Panc1 (cell line): Measurements from ENCODE around the gene TMCC1. TPM values are rescaled to one million over a fixed set of nuclear protein-coding genes. Genes with fewer than 3 reads are reported as not detected.

Experiments
- ATAC-seq: fragments of 200-7000 bp; cut with Tn5 transposase; 2 replicates; pipeline ENCODE4 v1.9.1; 2020; ENCODE audit warnings: mild to moderate bottlenecking, moderate library complexity
- BruUV-seq: library from RNA; stranded (reverse); fragments of 400-500 nt; replicated peaks from 2 replicates; lab custom pipeline; 2021; lab: Mats Ljungman, UMichigan
- CTCF ChIA-PET: fragments of 300-600 bp; sonication (Branson Sonifier 250); formaldehyde crosslinking; loops from one replicate; lab custom pipeline; 2022; ENCODE audit warnings: antibody characterized with exemption; lab: Charles Lee
- POLR2A ChIA-PET: fragments of 300-600 bp; sonication (Branson Sonifier 250); formaldehyde crosslinking; loops from one replicate; lab custom pipeline; 2022; ENCODE audit warnings: antibody characterized with exemption; lab: Charles Lee
- DNase-seq: peaks from one replicate; pipeline ENCODE4 v3.0.0-alpha.2; 2010; ENCODE audit warnings: low read depth, low spot score
- H3K27ac ChIP-seq: 2 replicates; pipeline ENCODE4 v1.5.1; 2011; ENCODE audit warnings: mild to moderate bottlenecking, low read length, inconsistent platforms
- H3K27me3 ChIP-seq: fragments of 200-500 bp; sonication (Bioruptor generic); 2 replicates; pipeline ENCODE4 v1.6.0; 2014; ENCODE audit warnings: low read length, inconsistent platforms; ENCODE audit not compliant: control insufficient read depth, insufficient read depth
- H3K36me3 ChIP-seq: fragments of 200-500 bp; sonication (Bioruptor generic); 2 replicates; pipeline ENCODE4 v1.5.1; 2014; ENCODE audit warnings: inconsistent platforms, mild to moderate bottlenecking, low read length, moderate library complexity; ENCODE audit not compliant: control insufficient read depth, insufficient read depth
- H3K4me1 ChIP-seq: 2 replicates; pipeline ENCODE4 v1.5.1; 2011; ENCODE audit warnings: inconsistent platforms, mild to moderate bottlenecking, low read length, moderate library complexity; ENCODE audit not compliant: control insufficient read depth, insufficient read depth
- H3K4me3 ChIP-seq, 2 experiments: 2 replicates each; pipeline ENCODE4 v1.5.1; 2011 to 2012; ENCODE audit warnings: low read depth in 2 of 2, low read length in 2 of 2, mild to moderate bottlenecking in 2 of 2, inconsistent platforms in 1 of 2, moderate library complexity in 1 of 2
- H3K9me3 ChIP-seq: fragments of 200-500 bp; sonication (Bioruptor generic); 2 replicates; pipeline ENCODE4 v1.5.1; 2014; ENCODE audit warnings: low read depth, mild to moderate bottlenecking, inconsistent platforms, low read length, moderate library complexity; ENCODE audit not compliant: control insufficient read depth, insufficient read depth
- POLR2AphosphoS5 ChIP-seq: IDR thresholded peaks from 2 replicates; pipeline ENCODE4 v1.6.1; 2012; ENCODE audit warnings: mild to moderate bottlenecking, low read depth, low read length, moderate library complexity
- SIN3A ChIP-seq: IDR thresholded peaks from 2 replicates; pipeline ENCODE4 v1.6.1; 2012; ENCODE audit warnings: low read depth, mild to moderate bottlenecking, low read length, moderate library complexity, borderline replicate concordance; ENCODE audit not compliant: insufficient read depth
- TCF7L2 ChIP-seq: IDR thresholded peaks from 2 replicates; pipeline ENCODE4 v1.6.1; 2011; ENCODE audit warnings: mild to moderate bottlenecking, low read depth, low read length, inconsistent platforms
- in situ Hi-C: cut with HindIII; loops from 2 replicates; pipeline ENCODE4 v1.10.0; 2016; ENCODE audit warnings: low sequenced_read_pairs, low pct_unique_long_range_greater_than_20kb
- intact Hi-C: fragments of 100-400 bp; cut with micrococcal nuclease; formaldehyde crosslinking; loops from one replicate; pipeline ENCODE4 v1.10.0; 2022; ENCODE audit not compliant: unreplicated experiment
- total RNA-seq: library from RNA; stranded (reverse); gene quantifications from one replicate; pipeline ENCODE4 v1.2.1, GENCODE V29; 2021; ENCODE audit not compliant: unreplicated experiment
- TF ChIP-seq, protein P1 (sequence below), 2 experiments: IDR thresholded peaks; 2 replicates each; pipeline ENCODE4 v1.6.1; 2011 to 2012; ENCODE audit warnings: low read depth in 2 of 2, control low read depth in 1 of 2, low read length in 1 of 2, mild to moderate bottlenecking in 1 of 2, moderate library complexity in 1 of 2; ENCODE audit not compliant: insufficient read depth in 1 of 2
- TF ChIP-seq, protein P2 (sequence below): fragments of 450-650 bp; IDR thresholded peaks from 2 replicates; pipeline ENCODE4 v1.5.1; 2017; ENCODE audit warnings: mild to moderate bottlenecking

Gene TMCC1
- total RNA-seq, 1 experiment from 2014 or later, result 33.2 TPM

DNA sequence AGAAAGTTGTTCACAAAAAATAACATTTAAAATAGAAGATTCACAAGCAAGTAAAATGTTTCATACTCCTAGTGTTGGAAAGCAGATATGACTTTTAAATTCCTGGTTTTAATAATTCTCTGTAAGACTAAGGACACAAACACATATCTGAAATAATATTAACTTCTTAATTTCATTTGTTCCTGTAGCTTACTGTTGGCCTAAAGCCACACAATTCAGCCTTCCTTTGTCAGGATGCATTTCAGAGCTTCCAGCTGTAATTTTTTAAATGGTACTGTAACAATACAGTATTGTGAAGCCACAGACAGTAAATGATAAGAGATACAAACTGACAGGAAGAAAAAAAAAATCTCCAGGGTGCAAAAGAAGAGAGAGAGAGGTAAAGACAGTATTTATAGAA is 84.2 kb downstream of the TMCC1 start:
- TF ChIP-seq, protein P1, sequence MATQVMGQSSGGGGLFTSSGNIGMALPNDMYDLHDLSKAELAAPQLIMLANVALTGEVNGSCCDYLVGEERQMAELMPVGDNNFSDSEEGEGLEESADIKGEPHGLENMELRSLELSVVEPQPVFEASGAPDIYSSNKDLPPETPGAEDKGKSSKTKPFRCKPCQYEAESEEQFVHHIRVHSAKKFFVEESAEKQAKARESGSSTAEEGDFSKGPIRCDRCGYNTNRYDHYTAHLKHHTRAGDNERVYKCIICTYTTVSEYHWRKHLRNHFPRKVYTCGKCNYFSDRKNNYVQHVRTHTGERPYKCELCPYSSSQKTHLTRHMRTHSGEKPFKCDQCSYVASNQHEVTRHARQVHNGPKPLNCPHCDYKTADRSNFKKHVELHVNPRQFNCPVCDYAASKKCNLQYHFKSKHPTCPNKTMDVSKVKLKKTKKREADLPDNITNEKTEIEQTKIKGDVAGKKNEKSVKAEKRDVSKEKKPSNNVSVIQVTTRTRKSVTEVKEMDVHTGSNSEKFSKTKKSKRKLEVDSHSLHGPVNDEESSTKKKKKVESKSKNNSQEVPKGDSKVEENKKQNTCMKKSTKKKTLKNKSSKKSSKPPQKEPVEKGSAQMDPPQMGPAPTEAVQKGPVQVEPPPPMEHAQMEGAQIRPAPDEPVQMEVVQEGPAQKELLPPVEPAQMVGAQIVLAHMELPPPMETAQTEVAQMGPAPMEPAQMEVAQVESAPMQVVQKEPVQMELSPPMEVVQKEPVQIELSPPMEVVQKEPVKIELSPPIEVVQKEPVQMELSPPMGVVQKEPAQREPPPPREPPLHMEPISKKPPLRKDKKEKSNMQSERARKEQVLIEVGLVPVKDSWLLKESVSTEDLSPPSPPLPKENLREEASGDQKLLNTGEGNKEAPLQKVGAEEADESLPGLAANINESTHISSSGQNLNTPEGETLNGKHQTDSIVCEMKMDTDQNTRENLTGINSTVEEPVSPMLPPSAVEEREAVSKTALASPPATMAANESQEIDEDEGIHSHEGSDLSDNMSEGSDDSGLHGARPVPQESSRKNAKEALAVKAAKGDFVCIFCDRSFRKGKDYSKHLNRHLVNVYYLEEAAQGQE (IDR thresholded peaks at IDR 0.05; ENCODE audit: insufficient read depth in 1 of 2, low read depth in 2 of 2, low read length in 1 of 2), result no peak
- TF ChIP-seq, protein P2, sequence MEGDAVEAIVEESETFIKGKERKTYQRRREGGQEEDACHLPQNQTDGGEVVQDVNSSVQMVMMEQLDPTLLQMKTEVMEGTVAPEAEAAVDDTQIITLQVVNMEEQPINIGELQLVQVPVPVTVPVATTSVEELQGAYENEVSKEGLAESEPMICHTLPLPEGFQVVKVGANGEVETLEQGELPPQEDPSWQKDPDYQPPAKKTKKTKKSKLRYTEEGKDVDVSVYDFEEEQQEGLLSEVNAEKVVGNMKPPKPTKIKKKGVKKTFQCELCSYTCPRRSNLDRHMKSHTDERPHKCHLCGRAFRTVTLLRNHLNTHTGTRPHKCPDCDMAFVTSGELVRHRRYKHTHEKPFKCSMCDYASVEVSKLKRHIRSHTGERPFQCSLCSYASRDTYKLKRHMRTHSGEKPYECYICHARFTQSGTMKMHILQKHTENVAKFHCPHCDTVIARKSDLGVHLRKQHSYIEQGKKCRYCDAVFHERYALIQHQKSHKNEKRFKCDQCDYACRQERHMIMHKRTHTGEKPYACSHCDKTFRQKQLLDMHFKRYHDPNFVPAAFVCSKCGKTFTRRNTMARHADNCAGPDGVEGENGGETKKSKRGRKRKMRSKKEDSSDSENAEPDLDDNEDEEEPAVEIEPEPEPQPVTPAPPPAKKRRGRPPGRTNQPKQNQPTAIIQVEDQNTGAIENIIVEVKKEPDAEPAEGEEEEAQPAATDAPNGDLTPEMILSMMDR, result no peak
- no peak for TF ChIP-seq TCF7L2
- TF ChIP-seq SIN3A, result no peak
- no peak for TF ChIP-seq POLR2AphosphoS5
- CTCF ChIA-PET, result no interaction called here

DNA sequence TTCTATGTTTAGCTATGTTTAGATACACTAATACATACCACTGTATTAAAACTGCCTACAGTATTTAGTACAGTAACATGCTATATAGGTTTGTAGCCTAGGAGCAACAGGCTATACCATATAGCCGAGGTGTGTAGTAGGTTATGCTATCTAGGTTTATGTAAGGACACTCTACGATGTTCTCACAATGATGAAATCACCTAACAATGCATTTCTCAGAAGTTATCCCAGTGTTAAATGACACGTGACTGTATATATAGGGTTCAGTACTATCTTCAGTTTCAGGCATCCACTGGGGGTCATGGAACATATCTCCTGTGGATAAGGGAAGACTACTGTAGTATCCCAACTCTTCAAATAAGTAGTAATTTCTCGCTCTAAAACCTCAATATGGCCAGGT is 97.4 kb downstream of the TMCC1 start:
- no TSS peak for BruUV-seq
- in situ Hi-C loops, result no loop called here
- Histone ChIP-seq H3K27me3 (no peaks in the 10 kb centered on the region), H3K4me1 (peaks cover 34% of the 10 kb centered on the region), H3K36me3 (no peaks in the 10 kb centered on the region), H3K4me3 (no peak overlapping the region), H3K27ac (no peak overlapping the region; the same call in 1 of the 2 replicates), H3K9me3 (no peaks in the 10 kb centered on the region)
- ATAC-seq (no peak), DNase-seq (no peak)
- TF ChIP-seq, protein P2, result no peak
- TF ChIP-seq POLR2AphosphoS5, result no peak
- no peak for TF ChIP-seq SIN3A
- TF ChIP-seq TCF7L2, result no peak
- TF ChIP-seq, protein P1 (IDR thresholded peaks at IDR 0.05; ENCODE audit: insufficient read depth in 1 of 2, low read depth in 2 of 2, low read length in 1 of 2), result no peak
- intact Hi-C loops, result no loop called here
- ChIA-PET CTCF (no interaction called here), POLR2A (no interaction called here)

More for the DNA sequence above, 84.2 kb downstream of the TMCC1 start:
- no peak overlapping the region for H3K27ac ChIP-seq
- no peaks in the 10 kb centered on the region for H3K9me3 ChIP-seq
- in situ Hi-C loops (no loop called here), intact Hi-C loops (no loop called here)
- BruUV-seq, result no TSS peak
- H3K36me3 ChIP-seq, result no peaks in the 10 kb centered on the region
- POLR2A ChIA-PET, result interaction anchor here (0.7 kb wide), 1 partner anchor 39 kb away, joined by 3 read pairs; no protein-coding TSS in a partner anchor
- no peak overlapping the region for H3K4me3 ChIP-seq
- no peak for DNase-seq
- ATAC-seq, result no peak
- no peaks in the 10 kb centered on the region for H3K27me3 ChIP-seq
- H3K4me1 ChIP-seq, result no peaks in the 10 kb centered on the region
